ENCODE results near the gene MTA1.
A peak's percentile ranks its signal among the peaks of the same experiment; 100 is the strongest.

Gene MTA1

DNA sequence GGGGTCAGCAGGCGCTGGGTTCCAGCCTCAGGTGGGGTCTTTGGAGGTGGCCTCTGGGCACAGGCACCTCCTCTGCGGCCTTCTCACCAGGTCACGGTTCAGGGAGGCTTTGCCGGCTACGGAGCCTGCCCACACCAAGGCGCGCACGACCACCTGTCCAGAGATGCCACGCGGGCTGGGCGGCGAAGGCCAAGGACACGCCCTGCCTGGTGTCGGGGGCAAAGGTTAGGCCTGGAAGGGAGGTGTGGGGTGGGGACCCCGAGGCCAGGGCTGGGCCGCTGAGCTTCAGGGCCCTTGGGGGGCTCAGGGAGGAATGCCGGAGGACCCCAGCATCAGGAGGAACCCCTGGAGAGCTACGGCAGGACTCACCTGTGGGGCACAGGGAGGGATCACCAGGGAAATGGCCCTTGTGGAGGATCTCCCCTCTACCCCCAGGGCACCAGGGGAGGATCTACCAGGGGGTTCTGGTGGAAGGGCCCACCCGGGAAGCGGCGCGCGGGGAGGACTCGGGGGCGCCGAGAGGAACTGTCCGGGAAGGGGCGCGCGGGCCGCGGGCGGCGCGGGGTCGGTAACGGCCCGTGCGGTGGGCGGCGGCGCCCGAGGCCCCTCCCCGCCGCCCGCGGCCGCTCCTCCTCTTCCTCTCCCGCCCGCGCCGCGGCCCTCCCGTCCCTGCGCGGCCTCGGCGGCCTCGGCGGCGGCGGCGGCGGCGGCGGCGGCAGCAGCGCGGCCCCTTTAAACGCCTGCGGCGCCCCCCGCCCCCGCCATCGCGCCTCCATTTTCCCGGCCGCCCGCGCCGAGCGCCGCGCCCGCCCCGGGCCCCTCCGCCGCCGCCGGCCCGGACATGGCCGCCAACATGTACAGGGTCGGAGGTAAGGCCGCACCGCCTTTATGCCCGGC is at the start of gene MTA1:
Gene MTA1, plus strand, starts transcription at position 633 of the 897 bp plus-strand sequence. Its CDS starts 209 bp downstream, at position 842.
- no peak for TF ChIP-seq GATA1 (IDR thresholded peaks at IDR 0.05; ENCODE audit: low read depth, low read length)
- peak; percentile 43 for TF ChIP-seq POLR2A (IDR thresholded peaks at IDR 0.05; ENCODE audit: low read length)
- peak; percentile 68 to 76 for DNase-seq

DNA sequence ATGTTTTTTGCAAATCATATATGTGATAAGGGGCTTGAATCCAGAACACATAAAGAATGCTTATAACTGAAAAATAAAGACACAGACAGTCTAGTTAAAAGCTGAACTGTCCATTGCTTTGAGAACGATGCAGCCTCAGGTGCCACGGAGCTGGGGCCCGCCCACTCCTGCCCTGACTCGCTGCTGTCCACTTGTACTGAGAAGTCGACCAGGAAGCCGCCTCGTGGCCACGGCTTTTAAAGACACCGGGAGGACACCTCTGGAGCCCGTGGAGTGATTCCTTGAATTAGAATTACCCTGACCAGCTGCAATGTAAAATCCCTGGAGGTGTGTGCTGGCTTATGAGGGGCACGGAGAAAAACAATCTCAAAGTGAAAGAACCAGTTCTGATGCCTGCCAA is 45.2 kb upstream of the MTA1 start:
- no peak for DNase-seq
- TF ChIP-seq GATA1 (IDR thresholded peaks at IDR 0.05; ENCODE audit: low read depth, low read length) (no peak), POLR2A (IDR thresholded peaks at IDR 0.05; ENCODE audit: low read length) (no peak)

DNA sequence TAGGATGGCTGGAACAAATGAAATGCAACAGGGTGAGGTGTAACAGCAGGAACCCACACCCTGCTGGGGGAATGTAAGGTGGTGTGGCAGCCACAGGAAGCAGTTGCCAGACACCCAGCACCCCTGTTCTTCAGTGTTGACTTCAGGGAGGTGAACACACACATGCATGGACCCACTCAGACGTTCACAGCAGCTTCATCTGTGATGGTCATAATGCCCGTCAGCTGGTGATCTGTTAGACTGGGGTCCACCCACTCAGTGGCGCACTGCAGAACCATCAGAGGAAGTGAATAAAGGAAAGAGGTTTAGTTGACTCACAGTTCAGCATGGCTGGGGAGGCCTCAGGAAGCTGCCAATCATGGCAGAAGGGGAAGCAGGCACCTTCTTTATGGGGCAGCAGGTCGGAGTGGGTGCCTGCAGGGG is 44.0 kb upstream of the MTA1 start:
- no peak for DNase-seq
- no peak for TF ChIP-seq GATA1 (IDR thresholded peaks at IDR 0.05; ENCODE audit: low read depth, low read length)
- no peak for TF ChIP-seq POLR2A (IDR thresholded peaks at IDR 0.05; ENCODE audit: low read length)

DNA sequence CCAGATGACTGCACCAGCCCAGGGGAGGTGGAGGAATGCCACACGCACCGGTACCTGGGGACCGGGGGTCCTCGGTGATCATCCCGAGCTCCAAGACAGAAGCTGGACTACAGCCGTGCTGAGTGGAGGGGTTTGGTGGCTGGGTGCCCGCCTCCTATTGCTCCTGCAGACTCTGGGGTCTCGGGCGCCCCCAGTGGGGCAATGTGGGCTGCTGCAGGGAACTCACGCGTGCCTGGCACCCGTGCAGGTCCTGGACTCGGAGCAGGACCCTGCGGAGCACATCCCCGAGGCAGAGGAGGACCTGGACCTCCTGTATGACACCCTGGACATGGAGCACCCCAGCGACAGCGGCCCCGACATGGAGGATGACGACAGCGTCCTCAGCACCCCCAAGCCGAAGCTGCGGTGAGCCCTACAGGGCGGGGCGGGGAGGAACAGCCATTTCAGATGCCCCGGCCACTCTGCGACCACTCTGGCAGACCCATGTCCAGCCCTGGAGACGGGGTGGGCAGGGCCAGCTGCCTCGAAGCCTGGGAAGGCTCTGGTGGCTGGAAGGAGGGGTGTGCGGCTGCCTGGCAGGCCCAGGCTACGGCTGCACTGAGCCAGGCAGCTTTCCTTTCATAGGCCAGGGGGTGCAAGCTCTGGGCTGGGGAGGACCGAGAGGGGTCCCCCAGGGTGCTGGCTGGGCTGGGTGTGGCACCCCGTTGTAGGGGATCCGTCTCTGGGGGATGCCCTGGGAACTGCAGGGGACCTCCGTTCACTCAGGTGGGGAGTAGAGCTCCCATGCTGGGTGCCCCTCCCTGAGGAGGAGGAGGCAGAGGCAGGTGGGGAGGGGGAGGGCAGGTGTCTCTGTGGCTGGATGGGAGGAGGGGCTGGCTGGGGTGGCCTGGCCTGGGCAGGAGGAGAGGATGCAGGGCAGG is 42.8 kb upstream of the MTA1 start:
- no peak for DNase-seq
- no peak for TF ChIP-seq POLR2A (IDR thresholded peaks at IDR 0.05; ENCODE audit: low read length)
- TF ChIP-seq GATA1 (IDR thresholded peaks at IDR 0.05; ENCODE audit: low read depth, low read length), result no peak

DNA sequence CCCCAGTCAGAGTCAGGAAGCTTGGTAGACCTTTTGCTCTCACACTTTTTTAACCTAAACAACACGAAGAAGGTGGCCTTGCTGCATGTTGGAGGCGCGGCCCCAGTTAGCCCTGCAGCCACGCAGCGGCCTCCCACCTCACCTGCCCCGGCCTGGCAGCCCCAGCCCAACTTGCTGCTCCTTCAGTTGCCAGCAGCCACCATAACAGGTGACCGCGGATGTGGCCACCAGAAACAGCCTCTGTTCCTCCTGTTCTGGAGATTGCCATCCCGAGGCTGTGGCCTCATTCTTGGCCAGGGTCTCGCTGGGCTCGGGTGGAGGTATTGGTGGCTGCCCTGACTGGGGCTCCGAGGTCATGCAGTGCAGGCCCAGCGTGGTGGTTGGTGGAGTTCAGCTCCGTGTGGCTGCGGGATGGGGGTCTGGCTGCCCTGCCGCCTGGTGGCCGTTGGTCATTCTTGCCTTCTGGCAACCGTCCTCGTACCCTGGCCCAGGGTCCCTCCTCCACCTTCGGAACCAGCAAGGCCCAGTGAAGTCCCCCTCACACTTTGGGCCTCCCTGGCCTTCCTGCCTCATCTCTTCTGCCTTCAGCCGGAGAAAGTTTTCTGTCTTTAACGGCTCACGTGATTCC is 42.0 kb upstream of the MTA1 start:
- DNase-seq, result no peak
- TF ChIP-seq POLR2A (IDR thresholded peaks at IDR 0.05; ENCODE audit: low read length) (no peak), GATA1 (IDR thresholded peaks at IDR 0.05; ENCODE audit: low read depth, low read length) (no peak)

DNA sequence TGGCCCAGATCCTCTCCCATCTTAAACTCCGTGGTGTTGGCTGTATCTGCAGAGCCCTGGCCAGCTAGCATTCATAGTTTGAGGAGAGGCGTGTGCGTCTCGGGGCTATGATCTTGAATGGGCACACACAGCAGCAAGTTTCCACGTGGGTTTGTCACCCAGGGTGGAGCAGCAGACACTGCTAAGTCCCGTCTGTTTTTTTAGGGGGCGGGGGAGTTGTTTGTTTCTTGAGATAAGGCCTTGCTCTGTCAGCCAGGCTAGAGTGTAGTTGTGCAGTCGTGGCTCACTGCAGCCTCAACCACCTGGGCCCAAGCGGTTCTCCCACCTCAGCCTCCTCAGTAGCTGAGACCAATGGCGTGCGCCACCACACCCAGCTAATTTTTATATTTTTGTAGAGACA is 41.4 kb upstream of the MTA1 start:
- TF ChIP-seq GATA1 (IDR thresholded peaks at IDR 0.05; ENCODE audit: low read depth, low read length) (no peak), POLR2A (IDR thresholded peaks at IDR 0.05; ENCODE audit: low read length) (no peak)
- DNase-seq, result peak; percentile 64 to 83

DNA sequence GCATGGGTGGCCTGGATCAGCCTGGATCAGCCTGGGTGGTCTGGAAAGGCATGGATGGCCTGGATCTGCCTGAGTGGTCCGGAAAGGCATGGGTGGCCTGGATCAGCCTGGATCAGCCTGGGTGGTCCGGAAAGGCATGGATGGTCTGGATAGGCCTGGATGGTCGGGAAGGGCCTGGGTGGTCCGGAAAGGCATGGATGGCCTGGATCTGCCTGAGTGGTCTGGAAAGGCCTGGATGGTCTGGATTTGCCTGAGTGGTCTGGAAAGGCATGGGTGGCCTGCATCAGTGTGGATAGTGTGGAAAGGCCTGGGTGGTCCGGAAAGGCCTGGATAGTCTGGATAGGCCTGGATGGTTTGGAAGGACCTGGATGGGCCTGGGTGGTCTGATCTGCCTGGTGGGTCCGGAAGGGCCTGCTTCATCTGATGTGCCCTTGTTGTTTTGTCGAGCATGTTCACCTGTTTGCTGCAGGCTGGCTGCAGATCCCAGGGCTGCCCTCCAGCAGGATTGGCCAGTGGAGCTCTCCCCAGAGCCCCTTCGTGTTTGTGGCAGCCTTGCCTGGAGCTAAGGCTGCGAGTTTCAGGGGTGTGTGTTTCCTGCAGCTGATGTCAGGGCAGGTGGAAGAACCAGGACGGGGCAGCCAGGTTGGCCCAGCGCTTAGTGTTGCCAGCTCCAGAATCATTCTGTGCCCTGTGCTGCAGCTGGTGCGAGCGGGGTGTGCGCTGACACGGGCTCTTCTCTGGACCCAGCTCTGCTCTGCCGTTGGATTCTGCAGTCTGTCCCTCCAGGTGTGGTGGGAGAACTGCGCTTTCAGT is 40.5 kb upstream of the MTA1 start:
- TF ChIP-seq GATA1 (IDR thresholded peaks at IDR 0.05; ENCODE audit: low read depth, low read length), result no peak
- no peak for TF ChIP-seq POLR2A (IDR thresholded peaks at IDR 0.05; ENCODE audit: low read length)

DNA sequence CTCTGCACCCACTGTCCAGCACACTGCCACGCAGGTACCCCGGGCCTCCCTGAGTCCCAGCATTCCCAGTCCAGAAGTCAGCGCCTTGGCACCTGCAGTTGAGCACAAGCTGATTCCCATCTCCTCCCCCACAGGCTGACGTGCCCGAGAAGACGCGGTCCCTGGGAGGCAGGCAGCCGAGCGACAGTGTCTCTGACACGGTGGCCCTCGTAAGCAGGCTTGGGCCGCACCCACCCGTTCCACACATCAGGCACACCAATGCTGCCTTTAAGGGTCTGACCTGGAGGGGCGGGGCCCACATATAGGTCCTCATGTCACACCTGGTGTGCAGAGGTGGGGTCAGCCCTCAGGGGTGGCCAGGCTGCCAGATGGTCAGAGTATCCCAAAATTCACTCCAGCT is 39.7 kb upstream of the MTA1 start:
- DNase-seq, result no peak
- TF ChIP-seq GATA1 (IDR thresholded peaks at IDR 0.05; ENCODE audit: low read depth, low read length) (no peak), POLR2A (IDR thresholded peaks at IDR 0.05; ENCODE audit: low read length) (no peak)

More for the DNA sequence above, 40.5 kb upstream of the MTA1 start:
- no peak for DNase-seq

DNA sequence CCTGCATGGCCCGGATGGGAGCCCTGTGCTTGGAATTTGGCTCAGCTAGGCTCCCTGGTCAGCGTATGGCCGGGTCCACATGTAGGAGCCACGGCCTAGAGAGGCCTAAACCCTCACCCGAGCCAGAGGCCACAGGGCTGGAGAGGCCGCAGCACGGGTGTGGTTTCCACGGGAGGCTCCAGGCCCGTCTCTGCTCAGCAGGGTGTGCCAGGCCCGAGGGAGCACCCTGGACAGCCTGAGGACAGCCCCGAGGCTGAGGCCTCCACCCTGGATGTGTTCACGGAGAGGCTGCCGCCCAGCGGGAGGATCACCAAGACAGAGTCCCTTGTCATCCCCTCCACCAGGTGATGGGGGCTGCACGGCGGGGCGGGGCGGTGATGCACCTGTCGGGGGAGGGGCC is 38.9 kb upstream of the MTA1 start:
- DNase-seq, result no peak
- TF ChIP-seq POLR2A (IDR thresholded peaks at IDR 0.05; ENCODE audit: low read length) (no peak), GATA1 (IDR thresholded peaks at IDR 0.05; ENCODE audit: low read depth, low read length) (no peak)

DNA sequence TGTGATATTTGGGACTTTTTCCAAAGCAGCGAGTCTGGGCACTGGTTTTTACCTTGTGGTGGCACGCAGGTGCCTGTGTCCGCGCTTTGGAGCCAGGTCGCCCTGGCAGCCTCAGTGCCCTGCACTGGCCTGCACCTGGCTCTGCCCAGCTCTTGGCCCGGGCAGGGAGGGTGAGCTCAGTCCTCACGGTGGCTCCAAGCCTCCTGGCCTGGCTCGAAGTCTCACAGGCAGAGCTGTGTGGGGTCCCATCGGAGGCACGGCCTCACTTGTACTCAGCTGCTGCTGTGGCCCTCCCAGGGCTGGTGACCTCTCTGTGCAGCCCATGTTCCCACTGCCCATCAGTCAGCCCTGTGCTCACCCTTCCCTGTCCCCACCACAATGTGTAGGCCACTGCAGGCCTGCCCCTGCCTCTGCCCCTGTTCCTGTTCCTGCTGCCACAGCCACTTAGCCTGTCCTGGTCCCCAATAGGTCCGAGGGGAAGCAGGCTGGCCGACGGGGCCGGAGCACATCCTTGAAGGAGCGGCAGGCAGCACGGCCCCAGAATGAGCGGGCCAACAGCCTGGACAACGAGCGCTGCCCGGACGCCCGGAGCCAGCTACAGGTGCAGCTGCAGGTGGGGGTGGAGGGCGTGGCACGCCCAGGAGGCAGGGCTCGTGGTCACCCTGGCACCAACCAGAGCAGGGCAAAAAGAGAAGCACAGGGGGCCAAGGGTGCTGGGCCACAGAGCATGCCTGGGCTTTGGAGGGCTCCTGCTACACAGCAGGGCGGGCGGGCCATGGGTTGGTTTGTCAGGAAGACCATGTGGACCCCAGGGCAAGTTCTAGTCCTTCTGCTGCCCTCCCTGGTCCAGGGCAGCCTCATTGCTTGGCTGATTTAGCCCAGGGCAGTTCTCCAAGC is 37.9 kb upstream of the MTA1 start:
- TF ChIP-seq GATA1 (IDR thresholded peaks at IDR 0.05; ENCODE audit: low read depth, low read length) (no peak), POLR2A (IDR thresholded peaks at IDR 0.05; ENCODE audit: low read length) (no peak)
- DNase-seq, result no peak

DNA sequence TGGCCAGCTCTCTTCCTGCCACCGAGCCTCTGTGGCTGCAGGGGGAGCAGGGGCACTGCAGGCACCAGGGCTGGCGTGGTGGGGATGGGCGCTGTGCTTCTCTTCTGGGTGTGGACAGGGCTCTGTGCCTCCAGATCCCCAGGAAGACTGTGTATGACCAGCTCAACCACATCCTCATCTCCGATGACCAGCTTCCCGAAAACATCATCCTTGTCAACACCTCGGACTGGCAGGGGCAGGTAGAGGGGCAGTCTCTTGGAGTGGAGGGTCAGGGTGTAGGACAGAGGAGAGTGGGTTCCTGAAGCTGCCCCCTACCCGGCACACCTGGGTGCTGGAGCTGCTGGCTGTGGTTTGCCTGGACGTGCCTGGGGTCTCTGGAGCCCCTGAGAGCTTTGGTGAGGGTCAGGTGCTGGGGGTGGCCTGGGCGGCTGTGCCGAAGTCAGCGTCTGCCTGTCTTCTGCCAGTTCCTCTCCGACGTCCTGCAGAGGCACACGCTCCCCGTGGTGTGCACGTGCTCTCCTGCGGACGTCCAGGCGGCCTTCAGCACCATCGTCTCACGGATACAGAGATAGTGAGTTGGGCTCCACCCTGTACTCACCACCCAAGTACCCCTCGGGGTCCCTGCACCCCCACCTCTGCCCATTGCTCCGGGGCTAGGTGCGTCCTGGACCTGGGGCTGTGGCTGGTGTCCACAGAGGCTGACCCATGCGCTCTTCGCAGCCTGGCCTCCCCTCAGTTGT is 37.1 kb upstream of the MTA1 start:
- DNase-seq, result no peak
- TF ChIP-seq GATA1 (IDR thresholded peaks at IDR 0.05; ENCODE audit: low read depth, low read length) (no peak), POLR2A (IDR thresholded peaks at IDR 0.05; ENCODE audit: low read length) (no peak)
